Lung (tissue), 12 donors: ENCODE results near the gene P2RX6. TPM values are rescaled to one million over a fixed set of nuclear protein-coding genes. Genes with fewer than 3 reads are reported as not detected.

ENCODE experiments used
- ATAC-seq: fragments of 200-7000 bp; cut with Tn5 transposase; one replicate; pipeline ENCODE4 v1.9.1; 2020; ENCODE audit warnings: moderate number of reproducible peaks; ENCODE audit not compliant: insufficient read depth, low FRiP score
- DNase-seq, 3 donors: peaks; one replicate each; pipeline ENCODE4 v3.0.0-alpha.2; 2013 to 2017
- H3K27ac ChIP-seq, 2 donors: one replicate each; pipeline ENCODE4 v1.5.1; 2013; ENCODE audit warnings: mild to moderate bottlenecking in 2 of 2, moderate library complexity in 2 of 2, control low read depth in 1 of 2, inconsistent platforms in 1 of 2, low read depth in 1 of 2, low read length in 1 of 2
- H3K27me3 ChIP-seq, 3 donors: one replicate each; pipeline ENCODE4 v1.5.1; 2013; ENCODE audit warnings: low read length in 2 of 3; ENCODE audit not compliant: control insufficient read depth in 3 of 3, insufficient read depth in 3 of 3
- H3K36me3 ChIP-seq, 4 donors: one replicate each; pipeline ENCODE4 v1.5.1; 2013; ENCODE audit warnings: low read length in 4 of 4, mild to moderate bottlenecking in 1 of 4, moderate library complexity in 1 of 4; ENCODE audit not compliant: control insufficient read depth in 4 of 4, insufficient read depth in 4 of 4
- H3K4me1 ChIP-seq, 5 donors: one replicate each; pipeline ENCODE4 v1.5.1; 2013; ENCODE audit warnings: low read length in 5 of 5, mild to moderate bottlenecking in 2 of 5, moderate library complexity in 1 of 5; ENCODE audit not compliant: control insufficient read depth in 5 of 5, insufficient read depth in 5 of 5
- H3K4me3 ChIP-seq: one replicate; pipeline ENCODE4 v1.5.1; 2013; ENCODE audit warnings: mild to moderate bottlenecking, control low read depth, moderate library complexity
- H3K9ac ChIP-seq, 2 donors: one replicate each; pipeline ENCODE4 v1.5.1; 2013; ENCODE audit warnings: low read length in 2 of 2, control low read depth in 1 of 2; ENCODE audit not compliant: insufficient read depth in 1 of 2
- H3K9me3 ChIP-seq, 4 donors: one replicate each; pipeline ENCODE4 v1.5.1; 2013; ENCODE audit warnings: low read length in 3 of 4, mild to moderate bottlenecking in 1 of 4, moderate library complexity in 1 of 4; ENCODE audit not compliant: control insufficient read depth in 4 of 4, insufficient read depth in 3 of 4
- CTCF ChIP-seq: IDR thresholded peaks from 2 replicates; pipeline ENCODE4 v1.5.1; 2012; ENCODE audit warnings: mild to moderate bottlenecking; ENCODE audit errors: control extremely low read depth, extremely low read depth
- WGBS, 2 donors: extraction: QIAGEN DNeasy Blood & Tissue Kit; methylation state at CpG; one replicate each; pipeline ENCODE4 v1.1.7; 2013; 5-methylcytosine and 5-hydroxymethylcytosine counted together
- polyA plus RNA-seq, 2 donors: library from polyadenylated mRNA; stranded (reverse); fragments of 200-250 nt; gene quantifications; one replicate each; pipeline ENCODE4 v1.2.1, GENCODE V29; 2013
- total RNA-seq, 2 donors: library from RNA; depleted of rRNA in 1 of 2; stranded (reverse); fragments of >200 nt in 1 of 2; gene quantifications; one replicate each; pipeline ENCODE4 v1.2.1, GENCODE V29; 2014 to 2021
- donor health status: control.
- donor health status: control.
- donor health status: Bipolar disorder and iron deficiency.
- donor health status: healthy.
- donor health status: DM: yes; HTN: yes; CAD: no.

Gene P2RX6
- total and polyA plus RNA-seq, 4 donors, result 0.21 to 2.2 (median 0.93) TPM

DNA sequence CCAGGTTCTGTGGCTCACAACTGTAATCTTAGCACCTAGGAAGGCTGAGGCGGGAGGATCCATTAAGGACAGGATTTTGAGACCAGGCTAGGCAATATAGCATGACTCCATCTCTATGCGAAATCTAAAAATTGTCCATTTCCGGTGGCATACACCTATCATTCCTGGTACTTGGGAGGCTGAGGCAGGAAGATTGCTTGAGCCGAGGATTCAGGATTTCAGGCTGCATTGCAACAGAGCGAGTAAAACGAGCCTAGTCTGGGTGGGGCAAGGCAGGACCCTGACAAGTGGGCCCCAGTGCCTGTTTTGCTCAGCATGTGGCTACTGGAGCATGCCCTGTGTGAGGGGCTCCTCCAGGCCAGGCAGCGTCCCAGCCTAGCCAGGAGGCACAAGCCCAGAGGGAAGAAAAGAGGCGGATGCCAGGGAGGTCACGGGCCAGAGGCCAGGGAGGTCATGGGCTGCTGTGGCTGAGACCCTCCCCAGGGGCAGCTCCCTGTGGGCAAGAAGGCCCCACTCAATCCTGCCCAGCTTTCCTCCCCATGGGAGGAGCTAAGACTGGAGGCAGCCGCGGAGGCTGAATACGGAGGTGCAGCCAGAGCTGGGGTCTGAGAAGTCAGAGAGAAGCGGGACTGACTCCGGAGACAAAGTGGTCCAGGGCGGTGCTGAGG, 39.2 kb downstream of the P2RX6 start:
- DNase-seq, result no peak
- Histone ChIP-seq H3K9me3 (no peaks in the 10 kb centered on the region), H3K9ac (no peak overlapping the region), H3K27ac (no peak overlapping the region), H3K36me3 (no peaks in the 10 kb centered on the region), H3K4me3 (no peak overlapping the region), H3K27me3 (peaks cover 0 to 3% (median 0%) of the 10 kb centered on the region in 3 donors), H3K4me1 (no peaks in the 10 kb centered on the region)
- ATAC-seq, result no peak
- WGBS, 2 donors, result 91 to 95% methylated on average over 14 to 15 of the region's 15 CpGs
- TF ChIP-seq CTCF, result no peak

GRCh38 chr22:21054714-21055563, 40.0 kb downstream of the P2RX6 start:
- Histone ChIP-seq H3K27me3 (peaks cover 0 to 3% (median 0%) of the 10 kb centered on the region in 3 donors), H3K4me3 (no peak overlapping the region), H3K27ac (no peak overlapping the region), H3K9me3 (no peaks in the 10 kb centered on the region), H3K4me1 (no peaks in the 10 kb centered on the region), H3K36me3 (no peaks in the 10 kb centered on the region), H3K9ac (no peak overlapping the region)
- TF ChIP-seq CTCF, result no peak
- 85 to 88% methylated on average over 11 of the region's 11 CpGs for WGBS, 2 donors
- DNase-seq (no peak), ATAC-seq (no peak)

- no peak for DNase-seq
- ATAC-seq, result no peak
- Histone ChIP-seq H3K9ac (no peak overlapping the region), H3K9me3 (no peaks in the 10 kb centered on the region), H3K4me3 (no peak overlapping the region), H3K36me3 (no peaks in the 10 kb centered on the region), H3K27ac (no peak overlapping the region), H3K4me1 (no peaks in the 10 kb centered on the region), H3K27me3 (peaks cover 0 to 3% (median 0%) of the 10 kb centered on the region in 3 donors)
- TF ChIP-seq CTCF, result no peak
- 46 to 50% methylated on average over 4 of the region's 4 CpGs for WGBS, 2 donors
Observed at GRCh38 chr22:21055564-21055834, 40.5 kb downstream of the P2RX6 start.
